Adrenal gland (tissue), 12 donors: ENCODE measurements around the gene C3orf62. TPM values are rescaled to one million over a fixed set of nuclear protein-coding genes. Genes with fewer than 3 reads are reported as not detected.
A peak's percentile ranks its signal among the peaks of the same experiment; 100 is the strongest.
"Not testable (repeated sequence)": the region's sequence is repeated elsewhere in the genome, so short reads cannot be mapped to it uniquely, and the experiment has no call there.

Experiments
- DNase-seq, 7 donors: peaks; one replicate each; pipeline ENCODE4 v3.0.0-alpha.2; 2019 to 2020
- H3K27ac ChIP-seq, 5 donors: fragments of 200-600 bp; sonication (generic) in 4 of 5; 1 replicate in 3 of 5; 2 replicates in 2 of 5; pipeline versions ENCODE4 v1.5.1 to v1.8.0; 2016 to 2020; ENCODE audit warnings: mild to moderate bottlenecking in 1 of 5
- H3K27me3 ChIP-seq: fragments of 200-600 bp; 2 replicates; pipeline ENCODE4 v1.8.0; 2021
- H3K36me3 ChIP-seq, 2 donors: fragments of 200-600 bp; replicated peaks in 1 of 2; 1 replicate in 1 of 2; 2 replicates in 1 of 2; pipeline versions ENCODE4 v1.5.1 to v1.8.0; 2018 to 2022
- H3K4me1 ChIP-seq, 2 donors: fragments of 200-600 bp; replicated peaks in 1 of 2; 1 replicate in 1 of 2; 2 replicates in 1 of 2; pipeline versions ENCODE4 v1.5.1 to v1.8.0; 2018 to 2021
- H3K4me3 ChIP-seq, 4 donors: fragments of 200-600 bp; sonication (generic) in 3 of 4; one replicate each; pipeline ENCODE4 v1.5.1; 2016 to 2018
- H3K9me3 ChIP-seq, 3 donors: fragments of 200-600 bp; sonication (generic) in 1 of 3; replicated peaks in 1 of 3; 1 replicate in 2 of 3; 2 replicates in 1 of 3; pipeline versions ENCODE4 v1.5.1 to v1.8.0; 2016 to 2021
- POLR2A ChIP-seq, 2 donors: fragments of 450-650 bp; IDR thresholded peaks; one replicate each; pipeline ENCODE4 v1.6.1; 2017; ENCODE audit warnings: antibody characterized with exemption in 2 of 2, mild to moderate bottlenecking in 2 of 2, moderate library complexity in 1 of 2
- WGBS, 4 donors: extraction: QIAGEN DNeasy Blood & Tissue Kit in 2 of 4; methylation state at CpG; one replicate each; pipeline versions ENCODE4 v1.1.5 to v1.1.7; 2013 to 2017; 5-methylcytosine and 5-hydroxymethylcytosine counted together
- intact Hi-C, 2 donors: fragments of 100-400 bp; cut with DNase I; formaldehyde crosslinking; loops; one replicate each; pipeline versions ENCODE4 v1.14.1 to v1.15.0; 2022 to 2023
- polyA plus RNA-seq, 3 donors: library from polyadenylated mRNA; stranded (reverse); fragments of 200-250 nt in 2 of 3; fragments of 350-450 nt in 1 of 3; fragmentation: Illumina TruSeq in 1 of 3; extraction: RNeasy Lipid Tissue Mini Kit (QIAGEN cat#74804) in 1 of 3; gene quantifications; one replicate each; pipeline ENCODE4 v1.2.3, GENCODE V29; 2013 to 2014
- total RNA-seq, 9 donors: library from RNA; depleted of rRNA in 4 of 9; stranded (reverse); fragments of >200 nt in 4 of 9; fragments of 120-200 nt in 1 of 9; fragmentation: NEBNext Ultra II Directional in 1 of 9; extraction: Animal tissue kit (Norgen Biotek cat#: 25700) in 1 of 9; gene quantifications; one replicate each; pipeline versions ENCODE4 v1.1.0 to v1.2.4, GENCODE V29; 2013 to 2023
- TF ChIP-seq, protein P1 (sequence below), 6 experiments: fragments of 450-650 bp in 4 of 6; fragments of 200-600 bp in 2 of 6; sonication (generic) in 1 of 6; IDR thresholded peaks; 1 replicate in 5 of 6; 2 replicates in 1 of 6; pipeline versions ENCODE4 v1.5.1 to v1.8.0; 2016 to 2021; ENCODE audit warnings: antibody characterized with exemption in 6 of 6, mild to moderate bottlenecking in 2 of 6, moderate library complexity in 1 of 6
- donor health status: healthy with polysubstance abuse.
- donor health status: Bipolar disorder and iron deficiency.
- donor health status: DM: yes; HTN: yes; CAD: no.
- donor health status: DM: no; HTN: no; CAD: no.
- donor health status: DM: no; HTN: no; CAD: no.
- donor health status: DM: yes; HTN: yes; CAD: no.

Gene C3orf62
- total and polyA plus RNA-seq, 12 donors = 3.4 to 17.9 (median 6.4) TPM

DNA sequence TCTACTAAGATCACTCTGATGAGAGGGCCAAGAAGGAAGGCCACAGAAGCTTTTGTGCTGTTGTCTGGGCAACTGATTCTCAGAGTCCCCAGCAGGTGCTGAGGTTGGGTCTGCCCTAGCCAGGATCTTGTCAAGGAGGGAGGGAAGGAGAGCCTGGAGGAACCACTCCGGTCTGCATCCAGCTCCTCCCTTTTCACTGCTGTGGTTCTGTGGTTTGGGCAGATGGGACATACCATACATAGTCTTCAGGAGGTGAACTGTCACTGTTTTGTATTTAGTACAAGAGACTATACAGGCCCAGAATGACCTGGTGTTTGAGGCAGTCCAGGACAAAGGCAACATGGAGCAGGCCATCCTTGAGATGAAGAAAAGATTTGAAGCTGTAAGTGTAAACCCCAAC, 21.9 kb downstream of the C3orf62 start:
- WGBS, 4 donors = 71 to 87% (median 80%) methylated on average over 1 of the region's 1 CpG
- peak in 2 of 7 donors; percentile 12 to 13 for DNase-seq
- H3K4me3 ChIP-seq = no peak overlapping the region
- intact Hi-C loops = no loop called here
- H3K9me3 ChIP-seq = no peaks in the 10 kb centered on the region
- no peaks in the 10 kb centered on the region for H3K27me3 ChIP-seq
- TF ChIP-seq POLR2A (IDR thresholded peaks at IDR 0.05) = no peak
- TF ChIP-seq, protein P1, sequence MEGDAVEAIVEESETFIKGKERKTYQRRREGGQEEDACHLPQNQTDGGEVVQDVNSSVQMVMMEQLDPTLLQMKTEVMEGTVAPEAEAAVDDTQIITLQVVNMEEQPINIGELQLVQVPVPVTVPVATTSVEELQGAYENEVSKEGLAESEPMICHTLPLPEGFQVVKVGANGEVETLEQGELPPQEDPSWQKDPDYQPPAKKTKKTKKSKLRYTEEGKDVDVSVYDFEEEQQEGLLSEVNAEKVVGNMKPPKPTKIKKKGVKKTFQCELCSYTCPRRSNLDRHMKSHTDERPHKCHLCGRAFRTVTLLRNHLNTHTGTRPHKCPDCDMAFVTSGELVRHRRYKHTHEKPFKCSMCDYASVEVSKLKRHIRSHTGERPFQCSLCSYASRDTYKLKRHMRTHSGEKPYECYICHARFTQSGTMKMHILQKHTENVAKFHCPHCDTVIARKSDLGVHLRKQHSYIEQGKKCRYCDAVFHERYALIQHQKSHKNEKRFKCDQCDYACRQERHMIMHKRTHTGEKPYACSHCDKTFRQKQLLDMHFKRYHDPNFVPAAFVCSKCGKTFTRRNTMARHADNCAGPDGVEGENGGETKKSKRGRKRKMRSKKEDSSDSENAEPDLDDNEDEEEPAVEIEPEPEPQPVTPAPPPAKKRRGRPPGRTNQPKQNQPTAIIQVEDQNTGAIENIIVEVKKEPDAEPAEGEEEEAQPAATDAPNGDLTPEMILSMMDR (IDR thresholded peaks at IDR 0.05) = no peak
- peaks cover 23 to 24% of the 10 kb centered on the region in 2 donors for H3K4me1 ChIP-seq
- H3K36me3 ChIP-seq = no peaks in the 10 kb centered on the region
- peak overlapping the region in 1 of 5 donors; percentile 63 for H3K27ac ChIP-seq

DNA sequence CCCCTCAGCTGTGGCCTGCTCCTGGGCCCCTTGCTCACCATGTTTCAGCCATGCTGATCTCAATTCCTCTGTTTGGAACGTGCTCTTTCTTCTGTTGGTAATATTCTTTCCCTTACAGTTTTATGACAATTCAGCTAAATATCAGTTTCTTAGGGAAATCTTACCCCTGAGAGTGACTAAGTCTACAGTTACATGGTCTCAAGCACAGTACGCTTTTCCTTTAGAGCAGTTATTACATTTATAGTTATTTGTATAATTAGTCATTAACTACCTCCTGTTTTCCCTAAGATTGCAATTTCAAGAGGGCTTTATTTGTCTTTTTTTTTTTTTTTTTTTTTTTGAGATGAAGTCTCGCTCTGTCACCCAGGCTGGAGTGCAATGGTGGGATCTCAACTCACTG, 23.5 kb downstream of the C3orf62 start:
- TF ChIP-seq, protein P1 (IDR thresholded peaks at IDR 0.05) = no peak
- no peak for TF ChIP-seq POLR2A (IDR thresholded peaks at IDR 0.05)
- Histone ChIP-seq H3K36me3 (no peaks in the 10 kb centered on the region), H3K4me3 (no peak overlapping the region), H3K4me1 (peaks cover 23 to 31% of the 10 kb centered on the region in 2 donors), H3K9me3 (no peaks in the 10 kb centered on the region), H3K27me3 (no peaks in the 10 kb centered on the region), H3K27ac (no peak overlapping the region)
- WGBS, 4 donors = 93 to 94% (median 93%) methylated on average over 3 of the region's 3 CpGs
- intact Hi-C loops = no loop called here
- no peak for DNase-seq

DNA sequence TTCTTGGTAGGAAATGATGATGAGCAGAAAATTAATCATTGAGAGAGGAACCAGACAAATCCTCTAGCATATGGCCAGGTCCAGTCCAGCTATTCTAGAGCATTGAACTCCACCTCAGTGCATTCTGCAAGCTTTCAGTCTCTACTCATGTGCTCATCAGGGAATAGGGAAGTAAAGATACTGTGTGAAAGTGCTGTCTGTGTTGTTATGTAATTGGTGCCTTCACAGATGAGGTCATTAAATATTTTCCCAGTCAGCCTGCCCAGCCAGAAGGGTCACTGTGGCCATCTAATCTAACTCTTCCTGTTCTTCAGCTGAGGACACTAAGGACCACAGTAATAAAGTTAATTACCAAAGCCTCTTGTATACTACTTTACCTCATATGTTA, 28.2 kb downstream of the C3orf62 start:
- H3K36me3 ChIP-seq = no peaks in the 10 kb centered on the region
- H3K27ac ChIP-seq = peak overlapping the region in 4 of 5 donors; percentile 53 to 76 (median 64)
- H3K9me3 ChIP-seq = no peaks in the 10 kb centered on the region
- DNase-seq = peak in 3 of 7 donors; percentile 35 to 71 (median 39)
- H3K4me1 ChIP-seq = peaks cover 0 to 19% of the 10 kb centered on the region in 2 donors
- H3K4me3 ChIP-seq = no peak overlapping the region
- TF ChIP-seq, protein P1 (IDR thresholded peaks at IDR 0.05) = no peak
- no peak for TF ChIP-seq POLR2A (IDR thresholded peaks at IDR 0.05)
- intact Hi-C loops = no loop called here
- H3K27me3 ChIP-seq = no peaks in the 10 kb centered on the region

DNA sequence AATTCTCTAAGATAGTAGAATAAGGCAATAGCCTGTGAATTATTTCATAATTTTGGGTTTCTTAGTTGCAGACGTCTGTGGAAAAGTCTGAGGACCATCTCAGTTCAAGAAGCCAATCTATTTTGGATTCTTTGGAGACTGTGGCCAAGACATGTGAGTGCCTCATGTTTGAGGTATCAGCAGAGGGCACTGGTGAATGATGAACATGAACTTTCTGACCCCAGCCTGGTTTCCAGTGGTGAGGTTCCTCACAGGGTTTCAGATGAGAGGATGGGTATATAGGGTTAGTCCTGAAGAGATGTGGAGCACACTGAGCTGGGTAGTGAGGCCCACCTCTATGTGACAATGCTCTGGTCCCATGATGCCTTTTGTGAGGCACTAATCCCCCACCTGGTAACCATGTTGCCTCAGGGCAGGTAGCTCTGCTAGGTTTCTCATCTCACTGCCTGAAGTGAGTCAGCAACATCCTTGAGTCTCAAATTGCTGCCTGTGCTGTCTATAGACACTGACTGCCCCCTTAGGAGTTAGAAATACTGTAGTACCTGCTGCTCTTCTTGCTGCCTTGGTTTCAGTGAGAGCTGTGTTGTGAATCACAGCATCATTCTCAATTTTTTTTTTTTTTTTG, 32.3 kb downstream of the C3orf62 start:
- 26 to 52% (median 33%) methylated on average over 1 of the region's 1 CpG for WGBS, 4 donors
- DNase-seq = peak in 2 of 7 donors; percentile 26 to 48
- H3K4me3 ChIP-seq = no peak overlapping the region
- H3K36me3 ChIP-seq = peaks cover 0 to 4% of the 10 kb centered on the region in 2 donors
- peak overlapping the region in 3 of 5 donors; percentile 7 to 16 (median 13) for H3K27ac ChIP-seq
- intact Hi-C loops = no loop called here
- no peaks in the 10 kb centered on the region for H3K27me3 ChIP-seq
- H3K9me3 ChIP-seq = no peaks in the 10 kb centered on the region
- TF ChIP-seq, protein P1 (IDR thresholded peaks at IDR 0.05) = no peak
- no peak for TF ChIP-seq POLR2A (IDR thresholded peaks at IDR 0.05)
- H3K4me1 ChIP-seq = peaks cover 0 to 19% of the 10 kb centered on the region in 2 donors

DNA sequence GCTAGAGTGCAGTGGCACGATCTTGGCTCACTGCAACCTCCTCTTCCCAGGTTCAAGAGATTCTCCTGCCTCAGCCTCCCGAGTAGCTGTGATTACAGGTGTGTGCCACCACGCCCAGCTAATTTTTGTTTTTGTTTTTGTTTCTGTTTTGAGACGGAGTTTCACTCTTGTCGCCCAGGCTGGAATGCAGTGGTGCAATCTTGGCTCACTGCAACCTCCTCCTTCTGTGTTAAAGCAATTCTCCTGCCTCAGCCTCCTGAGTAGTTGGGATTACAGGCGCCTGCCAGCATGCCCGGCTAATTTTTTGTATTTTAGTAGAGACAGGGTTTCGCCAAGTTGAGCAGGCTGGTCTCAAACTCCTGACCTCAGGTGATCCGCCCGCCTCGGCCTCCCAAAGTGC, 36.9 kb downstream of the C3orf62 start:
- intact Hi-C loops, H3K9me3 ChIP-seq, H3K36me3 ChIP-seq, H3K27me3 ChIP-seq, H3K4me3 ChIP-seq: not testable (repeated sequence)
- Histone ChIP-seq H3K27ac (peak overlapping the region in 4 of 5 donors; percentile 31 to 87 (median 79)), H3K4me1 (peaks cover 16 to 23% of the 10 kb centered on the region in 2 donors)
- peak in 1 of 7 donors; percentile 4 for DNase-seq
- 90 to 96% (median 94%) methylated on average over 11 of the region's 11 CpGs for WGBS, 4 donors
